HG02973 (cell line): ENCODE data around the gene PKN2.
"Not testable (repeated sequence)": the region's sequence is repeated elsewhere in the genome, so short reads cannot be mapped to it uniquely, and the experiment has no call there.

Source experiments
- ATAC-seq: cut with Tn5 transposase; IDR thresholded peaks from one replicate; pipeline ENCODE4 v1.9.1; 2021; ENCODE audit warnings: moderate library complexity; ENCODE audit not compliant: unreplicated experiment

PKN2 gene

GRCh38 chr1:88876573-88877365 lies 192.7 kb downstream of the PKN2 start:
- no peak for ATAC-seq

- ATAC-seq, result no peak
These were observed 193.3 kb downstream of the PKN2 start for GRCh38 chr1:88877382-88877825.

GRCh38 chr1:88877911-88878310 lies 193.8 kb downstream of the PKN2 start:
- ATAC-seq, result no peak

- no peak for ATAC-seq
These were observed 194.7 kb downstream of the PKN2 start for GRCh38 chr1:88878731-88879130.

- not testable (repeated sequence) for ATAC-seq
These were observed 196.6 kb downstream of the PKN2 start for GRCh38 chr1:88880717-88881116.

GRCh38 chr1:88883156-88883555 lies 199.1 kb downstream of the PKN2 start:
- ATAC-seq, result no peak
